Central memory CD8-positive, alpha-beta T cell (primary cell): Measurements from ENCODE around the gene RNF13.

Source experiments
- ATAC-seq: fragments of 150-1000 bp; cut with Tn5 transposase; replicated peaks from 2 replicates; pipeline ENCODE4 v1.10.0; 2022; ENCODE audit warnings: mild to moderate bottlenecking, moderate FRiP score, moderate number of reproducible peaks; ENCODE audit not compliant: poor library complexity, severe bottlenecking; ENCODE audit errors: extremely low read depth
- DNase-seq, 2 donors: peaks; one replicate each; pipeline ENCODE4 v3.0.0; 2021; ENCODE audit warnings: low spot score in 2 of 2
- H3K27ac Mint-ChIP-seq: one replicate; pipeline ENCODE4 v1.8.0; 2022; ENCODE audit warnings: low read depth, mild to moderate bottlenecking, moderate library complexity, mixed read lengths
- H3K27me3 Mint-ChIP-seq: one replicate; pipeline ENCODE4 v1.8.0; 2022; ENCODE audit warnings: mixed read lengths
- H3K36me3 Mint-ChIP-seq: one replicate; pipeline ENCODE4 v1.8.0; 2022; ENCODE audit warnings: mild to moderate bottlenecking, moderate library complexity, mixed read lengths; ENCODE audit not compliant: insufficient read depth
- H3K4me1 Mint-ChIP-seq: one replicate; pipeline ENCODE4 v1.8.0; 2022; ENCODE audit warnings: mixed read lengths
- H3K4me3 Mint-ChIP-seq: one replicate; pipeline ENCODE4 v1.8.0; 2022; ENCODE audit warnings: mild to moderate bottlenecking, moderate library complexity, mixed read lengths
- H3K9me3 Mint-ChIP-seq: one replicate; pipeline ENCODE4 v1.8.0; 2022; ENCODE audit warnings: mixed read lengths

The RNF13 gene

GRCh38 chr3:149812606-149813366 is at the start of gene RNF13:
RNF13 (plus strand) TSS chr3:149813215; CDS start chr3:149846027, 32,812 bp downstream.
- H3K27me3 Mint-ChIP-seq, result peaks cover 8% of the 10 kb centered on the region
- ATAC-seq (peak; percentile 97), DNase-seq (peak; percentile 86)
- peaks cover 7% of the 10 kb centered on the region for H3K36me3 Mint-ChIP-seq
- H3K4me3 Mint-ChIP-seq, result peak within 1 kb of the TSS; percentile 98
- H3K9me3 Mint-ChIP-seq, result no peaks in the 10 kb centered on the region
- H3K27ac Mint-ChIP-seq, result peak within 1 kb of the TSS; percentile 96
- peaks cover 56% of the 10 kb centered on the region for H3K4me1 Mint-ChIP-seq

GRCh38 chr3:149763565-149764195 is 49.3 kb upstream of the RNF13 start:
- no peaks in the 10 kb centered on the region for H3K9me3 Mint-ChIP-seq
- ATAC-seq, result no peak
- H3K4me3 Mint-ChIP-seq, result no peak overlapping the region
- no peaks in the 10 kb centered on the region for H3K36me3 Mint-ChIP-seq
- no peak for DNase-seq
- H3K4me1 Mint-ChIP-seq, result no peaks in the 10 kb centered on the region
- H3K27ac Mint-ChIP-seq, result no peak overlapping the region
- H3K27me3 Mint-ChIP-seq, result peaks cover 28% of the 10 kb centered on the region

- DNase-seq, result no peak
- H3K36me3 Mint-ChIP-seq, result no peaks in the 10 kb centered on the region
- H3K27ac Mint-ChIP-seq, result no peak overlapping the region
- no peak for ATAC-seq
- peaks cover 25% of the 10 kb centered on the region for H3K27me3 Mint-ChIP-seq
- no peaks in the 10 kb centered on the region for H3K4me1 Mint-ChIP-seq
- H3K9me3 Mint-ChIP-seq, result no peaks in the 10 kb centered on the region
- no peak overlapping the region for H3K4me3 Mint-ChIP-seq
These were observed 48.7 kb upstream of the RNF13 start for GRCh38 chr3:149764302-149764701.

GRCh38 chr3:149765762-149766334 is 47.2 kb upstream of the RNF13 start:
- Mint-ChIP-seq H3K36me3 (no peaks in the 10 kb centered on the region), H3K4me3 (no peak overlapping the region), H3K4me1 (no peaks in the 10 kb centered on the region), H3K27me3 (peaks cover 26% of the 10 kb centered on the region), H3K9me3 (no peaks in the 10 kb centered on the region), H3K27ac (no peak overlapping the region)
- DNase-seq, result no peak
- ATAC-seq, result no peak

GRCh38 chr3:149767720-149768119 is 45.3 kb upstream of the RNF13 start:
- Mint-ChIP-seq H3K27ac (no peak overlapping the region), H3K4me3 (no peak overlapping the region), H3K4me1 (no peaks in the 10 kb centered on the region), H3K36me3 (no peaks in the 10 kb centered on the region), H3K27me3 (peaks cover 40% of the 10 kb centered on the region), H3K9me3 (no peaks in the 10 kb centered on the region)
- no peak for ATAC-seq
- DNase-seq, result no peak

GRCh38 chr3:149768704-149769103 is 44.3 kb upstream of the RNF13 start:
- no peak for ATAC-seq
- H3K4me1 Mint-ChIP-seq, result no peaks in the 10 kb centered on the region
- H3K9me3 Mint-ChIP-seq, result no peaks in the 10 kb centered on the region
- H3K27me3 Mint-ChIP-seq, result peaks cover 40% of the 10 kb centered on the region
- no peak for DNase-seq
- no peaks in the 10 kb centered on the region for H3K36me3 Mint-ChIP-seq
- H3K4me3 Mint-ChIP-seq, result no peak overlapping the region
- no peak overlapping the region for H3K27ac Mint-ChIP-seq

- ATAC-seq, result no peak
- no peak for DNase-seq
- no peaks in the 10 kb centered on the region for H3K4me1 Mint-ChIP-seq
- H3K4me3 Mint-ChIP-seq, result no peak overlapping the region
- H3K36me3 Mint-ChIP-seq, result no peaks in the 10 kb centered on the region
- peaks cover 40% of the 10 kb centered on the region for H3K27me3 Mint-ChIP-seq
- no peaks in the 10 kb centered on the region for H3K9me3 Mint-ChIP-seq
- no peak overlapping the region for H3K27ac Mint-ChIP-seq
These were observed 42.8 kb upstream of the RNF13 start for GRCh38 chr3:149770246-149770645.

- no peak for ATAC-seq
- H3K27ac Mint-ChIP-seq, result no peak overlapping the region
- no peak for DNase-seq
These were observed 41.3 kb upstream of the RNF13 start for GRCh38 chr3:149771652-149772271.

GRCh38 chr3:149772861-149773260 is 40.2 kb upstream of the RNF13 start:
- ATAC-seq (no peak), DNase-seq (no peak)
- H3K27me3 Mint-ChIP-seq, result peaks cover 29% of the 10 kb centered on the region
- H3K36me3 Mint-ChIP-seq, result no peaks in the 10 kb centered on the region
- H3K27ac Mint-ChIP-seq, result no peak overlapping the region
- H3K4me1 Mint-ChIP-seq, result no peaks in the 10 kb centered on the region
- no peaks in the 10 kb centered on the region for H3K9me3 Mint-ChIP-seq
- no peak overlapping the region for H3K4me3 Mint-ChIP-seq

More at GRCh38 chr3:149771652-149772271, 41.3 kb upstream of the RNF13 start:
- Mint-ChIP-seq H3K4me1 (no peaks in the 10 kb centered on the region), H3K4me3 (no peak overlapping the region), H3K27me3 (peaks cover 29% of the 10 kb centered on the region), H3K9me3 (no peaks in the 10 kb centered on the region), H3K36me3 (no peaks in the 10 kb centered on the region)

GRCh38 chr3:149776170-149776569 is 36.8 kb upstream of the RNF13 start:
- no peaks in the 10 kb centered on the region for H3K36me3 Mint-ChIP-seq
- H3K4me3 Mint-ChIP-seq, result no peak overlapping the region
- H3K27me3 Mint-ChIP-seq, result peaks cover 26% of the 10 kb centered on the region
- no peaks in the 10 kb centered on the region for H3K9me3 Mint-ChIP-seq
- no peak for DNase-seq
- no peak overlapping the region for H3K27ac Mint-ChIP-seq
- ATAC-seq, result no peak
- no peaks in the 10 kb centered on the region for H3K4me1 Mint-ChIP-seq

- no peak for DNase-seq
- H3K27ac Mint-ChIP-seq, result no peak overlapping the region
- H3K4me1 Mint-ChIP-seq, result no peaks in the 10 kb centered on the region
- peaks cover 15% of the 10 kb centered on the region for H3K27me3 Mint-ChIP-seq
- no peaks in the 10 kb centered on the region for H3K36me3 Mint-ChIP-seq
- H3K9me3 Mint-ChIP-seq, result no peaks in the 10 kb centered on the region
- no peak for ATAC-seq
- H3K4me3 Mint-ChIP-seq, result no peak overlapping the region
These were observed 35.4 kb upstream of the RNF13 start for GRCh38 chr3:149777414-149778214.

GRCh38 chr3:149781211-149781610 is 31.8 kb upstream of the RNF13 start:
- DNase-seq (no peak), ATAC-seq (no peak)
- no peaks in the 10 kb centered on the region for H3K9me3 Mint-ChIP-seq
- no peak overlapping the region for H3K4me3 Mint-ChIP-seq
- no peaks in the 10 kb centered on the region for H3K4me1 Mint-ChIP-seq
- no peaks in the 10 kb centered on the region for H3K36me3 Mint-ChIP-seq
- H3K27me3 Mint-ChIP-seq, result peaks cover 18% of the 10 kb centered on the region
- H3K27ac Mint-ChIP-seq, result no peak overlapping the region
